ENCODE results near the gene EFNB1.

Gene EFNB1

DNA sequence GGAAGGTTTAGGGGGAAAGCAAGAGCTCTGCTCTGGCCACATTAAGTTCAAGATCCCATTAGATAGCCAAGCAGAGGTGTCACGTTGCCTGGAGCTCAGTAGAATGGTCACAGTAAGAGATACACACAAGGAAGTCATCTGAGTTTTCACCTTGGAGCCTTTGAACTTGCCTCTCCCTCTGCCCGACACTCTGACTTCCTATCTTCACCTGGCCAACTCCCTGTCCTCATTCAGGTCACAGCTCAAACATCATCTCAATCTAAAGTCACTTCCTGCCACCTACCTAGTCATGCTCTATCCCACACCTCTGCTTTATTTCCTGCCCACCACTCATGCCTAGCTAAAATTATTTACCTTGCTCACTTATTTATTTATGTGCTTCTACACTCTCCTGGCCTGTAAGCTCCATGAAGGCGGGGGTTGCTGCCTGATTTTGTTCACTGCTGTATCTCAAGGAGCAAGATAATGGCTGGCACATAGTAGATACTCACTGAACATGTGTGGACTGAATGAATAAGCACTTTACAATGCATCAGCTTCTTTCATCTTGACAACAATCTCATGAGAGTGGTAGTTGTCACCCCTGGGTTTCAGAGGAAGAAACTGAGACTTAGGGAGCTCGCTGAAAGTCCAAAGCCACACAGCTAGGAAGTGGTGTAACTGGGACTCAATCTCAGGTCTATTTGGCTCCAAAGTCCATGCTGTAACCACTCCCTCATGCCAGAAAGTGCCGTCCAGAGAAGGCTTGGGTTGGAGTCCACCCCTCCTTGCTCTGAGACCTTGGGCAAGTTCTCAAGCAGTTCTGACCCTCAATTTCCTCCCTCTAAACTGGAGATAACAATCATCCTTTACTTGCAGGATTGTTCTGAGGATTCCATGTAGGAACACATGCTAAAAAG, 40.3 kb downstream of the EFNB1 start:
- no peak for DNase-seq
- H3K9me3 ChIP-seq (ENCODE audit: control extremely low read depth in 1 of 5, control insufficient read depth in 4 of 5, insufficient read depth in 2 of 5, low read depth in 1 of 5, low read length in 4 of 5) = no peaks in the 10 kb centered on the region
- 72% methylated on average over 4 of the region's 5 CpGs for WGBS (ENCODE audit: insufficient coverage)
- H3K36me3 ChIP-seq (ENCODE audit: control insufficient read depth in 4 of 4, insufficient read depth in 4 of 4, low read length in 3 of 4) = no peaks in the 10 kb centered on the region
- peaks cover 0 to 9% (median 5%) of the 10 kb centered on the region in 4 experiments for H3K4me1 ChIP-seq (ENCODE audit: control extremely low read depth in 1 of 4, control insufficient read depth in 4 of 4, insufficient read depth in 4 of 4, low read length in 3 of 4)
- ChIA-PET CTCF (interaction anchor here (1.0 kb wide), 1 partner anchor 26 kb away, joined by 3 read pairs; no protein-coding TSS in a partner anchor), POLR2A (no interaction called here)
- no peak overlapping the region for H3K4me3 ChIP-seq (ENCODE audit: control insufficient read depth in 1 of 7, extremely low read depth in 1 of 7, insufficient read depth in 4 of 7, low read depth in 2 of 7, low read length in 6 of 7)
- peaks cover 0 to 7% (median 0%) of the 10 kb centered on the region in 5 experiments for H3K27me3 ChIP-seq (replicated peaks in 2 of 5; ENCODE audit: control insufficient read depth in 4 of 5, insufficient read depth in 5 of 5, low read length in 4 of 5)
- no peak overlapping the region for H3K27ac ChIP-seq (ENCODE audit: insufficient read depth in 1 of 2, low read depth in 1 of 2, low read length in 2 of 2, poor library complexity in 1 of 2, severe bottlenecking in 2 of 2)

DNA sequence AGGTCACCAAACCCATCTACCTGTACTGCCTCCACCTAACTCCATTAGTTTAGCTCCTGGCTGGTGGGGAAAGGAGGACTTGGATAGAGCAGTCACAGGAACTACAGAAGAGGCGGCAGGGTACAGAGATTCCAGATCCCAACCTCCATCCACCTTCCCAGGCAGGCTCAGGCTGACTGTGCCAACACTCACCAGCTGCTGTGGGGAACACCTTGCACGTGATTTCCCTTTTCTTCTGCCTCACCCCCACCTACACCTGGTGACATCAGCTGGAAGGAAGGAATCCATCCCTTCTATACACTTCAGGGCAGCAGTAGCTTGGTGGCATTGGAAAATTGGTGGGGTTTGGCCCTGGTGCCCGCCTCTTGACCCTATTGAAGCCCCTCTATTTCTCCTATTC, 41.5 kb downstream of the EFNB1 start:
- CTCF ChIA-PET = interaction anchor here (0.7 to 1.3 kb wide), 4 partner anchors 17 to 24 kb away, joined by 3 read pairs; no protein-coding TSS in a partner anchor

DNA sequence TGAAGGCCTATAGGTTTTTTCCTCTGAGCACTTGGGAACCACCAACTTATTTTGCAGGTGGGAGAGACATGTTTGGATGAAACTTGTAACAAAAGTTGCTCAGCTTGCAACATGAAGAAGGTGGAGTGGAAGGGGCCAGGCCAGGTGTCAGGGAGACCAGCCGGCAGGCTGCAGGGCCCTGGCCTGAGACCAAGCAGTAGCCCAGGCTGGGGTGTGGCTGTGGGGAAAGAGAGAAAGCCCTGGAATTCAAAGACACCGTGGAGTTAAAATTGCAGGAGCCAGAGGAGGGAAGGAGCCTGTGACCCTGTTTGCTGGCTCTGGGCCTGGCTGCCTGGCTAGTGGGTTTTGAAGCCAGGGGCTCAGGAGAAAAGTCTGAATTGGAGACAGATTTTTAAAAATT, 43.4 kb downstream of the EFNB1 start:
- H3K36me3 ChIP-seq (ENCODE audit: control insufficient read depth in 4 of 4, insufficient read depth in 4 of 4, low read length in 3 of 4) = no peaks in the 10 kb centered on the region
- ChIA-PET POLR2A (no interaction called here), CTCF (no interaction called here)
- H3K27me3 ChIP-seq (replicated peaks in 2 of 5; ENCODE audit: control insufficient read depth in 4 of 5, insufficient read depth in 5 of 5, low read length in 4 of 5) = peaks cover 0 to 12% (median 0%) of the 10 kb centered on the region in 5 experiments
- peaks cover 0 to 4% (median 3%) of the 10 kb centered on the region in 4 experiments for H3K4me1 ChIP-seq (ENCODE audit: control extremely low read depth in 1 of 4, control insufficient read depth in 4 of 4, insufficient read depth in 4 of 4, low read length in 3 of 4)
- H3K4me3 ChIP-seq (ENCODE audit: control insufficient read depth in 1 of 7, extremely low read depth in 1 of 7, insufficient read depth in 4 of 7, low read depth in 2 of 7, low read length in 6 of 7) = no peak overlapping the region
- DNase-seq = no peak
- 86% methylated on average over 2 of the region's 2 CpGs for WGBS (ENCODE audit: insufficient coverage)
- H3K9me3 ChIP-seq (ENCODE audit: control extremely low read depth in 1 of 5, control insufficient read depth in 4 of 5, insufficient read depth in 2 of 5, low read depth in 1 of 5, low read length in 4 of 5) = no peaks in the 10 kb centered on the region
- no peak overlapping the region for H3K27ac ChIP-seq (ENCODE audit: insufficient read depth in 1 of 2, low read depth in 1 of 2, low read length in 2 of 2, poor library complexity in 1 of 2, severe bottlenecking in 2 of 2)

More for the DNA sequence above, 41.5 kb downstream of the EFNB1 start:
- WGBS (ENCODE audit: insufficient coverage) = 76% methylated on average over 2 of the region's 3 CpGs
- POLR2A ChIA-PET = interaction anchor here (0.6 kb wide), 1 partner anchor 11 kb away, joined by 3 read pairs; no protein-coding TSS in a partner anchor
- Histone ChIP-seq H3K9me3 (ENCODE audit: control extremely low read depth in 1 of 5, control insufficient read depth in 4 of 5, insufficient read depth in 2 of 5, low read depth in 1 of 5, low read length in 4 of 5) (no peaks in the 10 kb centered on the region), H3K27me3 (replicated peaks in 2 of 5; ENCODE audit: control insufficient read depth in 4 of 5, insufficient read depth in 5 of 5, low read length in 4 of 5) (peaks cover 0 to 7% (median 0%) of the 10 kb centered on the region in 5 experiments), H3K27ac (ENCODE audit: insufficient read depth in 1 of 2, low read depth in 1 of 2, low read length in 2 of 2, poor library complexity in 1 of 2, severe bottlenecking in 2 of 2) (no peak overlapping the region), H3K4me3 (ENCODE audit: control insufficient read depth in 1 of 7, extremely low read depth in 1 of 7, insufficient read depth in 4 of 7, low read depth in 2 of 7, low read length in 6 of 7) (no peak overlapping the region), H3K36me3 (ENCODE audit: control insufficient read depth in 4 of 4, insufficient read depth in 4 of 4, low read length in 3 of 4) (no peaks in the 10 kb centered on the region), H3K4me1 (ENCODE audit: control extremely low read depth in 1 of 4, control insufficient read depth in 4 of 4, insufficient read depth in 4 of 4, low read length in 3 of 4) (peaks cover 0 to 6% (median 4%) of the 10 kb centered on the region in 4 experiments)
- DNase-seq = no peak

DNA sequence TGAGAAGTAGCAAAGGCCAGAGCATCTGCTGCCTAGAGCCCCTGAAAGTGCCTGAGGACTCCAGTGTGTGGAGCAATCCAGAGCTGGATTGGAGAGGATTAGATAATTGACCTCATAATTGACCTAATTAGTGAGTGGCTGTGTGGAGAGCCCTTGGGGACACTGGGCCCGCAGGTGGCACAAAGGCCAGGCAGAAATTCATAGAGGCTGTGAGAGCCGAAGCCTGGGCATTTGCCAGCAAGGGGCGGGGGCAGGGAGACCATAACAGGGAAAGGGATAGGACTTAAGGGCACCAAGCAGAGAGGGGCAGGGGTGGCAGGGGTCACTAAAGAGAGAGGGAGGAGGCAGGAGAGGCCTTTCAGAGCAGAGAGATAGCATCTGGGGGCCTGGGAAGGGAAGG, 45.3 kb downstream of the EFNB1 start:
- ChIA-PET POLR2A (no interaction called here), CTCF (no interaction called here)
- Histone ChIP-seq H3K4me1 (ENCODE audit: control extremely low read depth in 1 of 4, control insufficient read depth in 4 of 4, insufficient read depth in 4 of 4, low read length in 3 of 4) (peaks cover 0 to 3% (median 0%) of the 10 kb centered on the region in 4 experiments), H3K9me3 (ENCODE audit: control extremely low read depth in 1 of 5, control insufficient read depth in 4 of 5, insufficient read depth in 2 of 5, low read depth in 1 of 5, low read length in 4 of 5) (no peaks in the 10 kb centered on the region), H3K27ac (ENCODE audit: insufficient read depth in 1 of 2, low read depth in 1 of 2, low read length in 2 of 2, poor library complexity in 1 of 2, severe bottlenecking in 2 of 2) (no peak overlapping the region), H3K36me3 (ENCODE audit: control insufficient read depth in 4 of 4, insufficient read depth in 4 of 4, low read length in 3 of 4) (no peaks in the 10 kb centered on the region), H3K4me3 (ENCODE audit: control insufficient read depth in 1 of 7, extremely low read depth in 1 of 7, insufficient read depth in 4 of 7, low read depth in 2 of 7, low read length in 6 of 7) (no peak overlapping the region), H3K27me3 (replicated peaks in 2 of 5; ENCODE audit: control insufficient read depth in 4 of 5, insufficient read depth in 5 of 5, low read length in 4 of 5) (peaks cover 0 to 16% (median 0%) of the 10 kb centered on the region in 5 experiments)
- DNase-seq = no peak
- 89% methylated on average over 3 of the region's 3 CpGs for WGBS (ENCODE audit: insufficient coverage)

DNA sequence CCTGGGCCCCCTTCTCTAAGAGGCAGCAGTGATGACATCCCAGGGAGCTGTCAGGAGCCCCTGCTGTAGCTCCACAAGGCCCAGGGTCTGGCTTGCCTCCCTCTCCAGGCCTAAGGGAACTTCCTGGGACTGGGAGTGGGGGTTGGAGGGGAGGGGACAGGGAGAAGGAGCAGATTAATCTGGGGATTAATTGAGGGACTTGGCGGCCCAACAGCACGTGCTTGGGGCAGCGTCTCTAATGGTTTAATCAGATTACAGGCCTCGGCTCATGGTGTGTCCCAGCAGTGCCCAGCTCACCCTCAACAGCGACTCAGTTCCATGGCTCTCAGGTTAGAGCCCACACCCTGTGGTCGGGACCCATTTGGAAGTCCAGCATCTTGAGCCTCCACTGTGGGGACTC, 47.9 kb downstream of the EFNB1 start:
- Histone ChIP-seq H3K27me3 (replicated peaks in 2 of 5; ENCODE audit: control insufficient read depth in 4 of 5, insufficient read depth in 5 of 5, low read length in 4 of 5) (peaks cover 0 to 23% (median 0%) of the 10 kb centered on the region in 5 experiments), H3K36me3 (ENCODE audit: control insufficient read depth in 4 of 4, insufficient read depth in 4 of 4, low read length in 3 of 4) (no peaks in the 10 kb centered on the region), H3K4me1 (ENCODE audit: control extremely low read depth in 1 of 4, control insufficient read depth in 4 of 4, insufficient read depth in 4 of 4, low read length in 3 of 4) (peaks cover 0 to 3% (median 0%) of the 10 kb centered on the region in 4 experiments), H3K27ac (ENCODE audit: insufficient read depth in 1 of 2, low read depth in 1 of 2, low read length in 2 of 2, poor library complexity in 1 of 2, severe bottlenecking in 2 of 2) (no peak overlapping the region), H3K4me3 (ENCODE audit: control insufficient read depth in 1 of 7, extremely low read depth in 1 of 7, insufficient read depth in 4 of 7, low read depth in 2 of 7, low read length in 6 of 7) (no peak overlapping the region), H3K9me3 (ENCODE audit: control extremely low read depth in 1 of 5, control insufficient read depth in 4 of 5, insufficient read depth in 2 of 5, low read depth in 1 of 5, low read length in 4 of 5) (no peaks in the 10 kb centered on the region)
- ChIA-PET CTCF (no interaction called here), POLR2A (no interaction called here)
- 88% methylated on average over 6 of the region's 6 CpGs for WGBS (ENCODE audit: insufficient coverage)
- DNase-seq = no peak

DNA sequence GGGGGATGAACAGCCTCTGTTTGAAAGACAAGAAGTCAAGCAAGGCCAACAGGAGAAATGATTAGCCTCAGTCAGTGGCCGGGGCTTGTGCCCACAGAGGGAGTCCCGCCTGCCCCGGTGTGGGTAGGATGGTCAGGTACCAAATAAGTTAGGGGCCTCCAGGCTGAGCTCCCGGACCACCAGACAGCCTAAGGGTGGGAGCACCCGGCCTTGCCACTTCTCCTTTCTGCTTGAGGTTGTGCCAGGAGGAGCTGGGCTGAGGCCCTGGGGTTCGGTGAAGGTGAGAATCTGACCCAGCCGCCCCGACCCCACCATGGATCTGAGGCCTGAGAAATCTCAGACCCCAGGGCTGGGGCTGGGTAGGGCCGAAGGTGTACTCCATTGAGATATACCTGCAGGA, 48.8 kb downstream of the EFNB1 start:
- Histone ChIP-seq H3K36me3 (ENCODE audit: control insufficient read depth in 4 of 4, insufficient read depth in 4 of 4, low read length in 3 of 4) (no peaks in the 10 kb centered on the region), H3K4me1 (ENCODE audit: control extremely low read depth in 1 of 4, control insufficient read depth in 4 of 4, insufficient read depth in 4 of 4, low read length in 3 of 4) (peaks cover 0 to 3% (median 0%) of the 10 kb centered on the region in 4 experiments), H3K27ac (ENCODE audit: insufficient read depth in 1 of 2, low read depth in 1 of 2, low read length in 2 of 2, poor library complexity in 1 of 2, severe bottlenecking in 2 of 2) (no peak overlapping the region), H3K4me3 (ENCODE audit: control insufficient read depth in 1 of 7, extremely low read depth in 1 of 7, insufficient read depth in 4 of 7, low read depth in 2 of 7, low read length in 6 of 7) (no peak overlapping the region), H3K27me3 (replicated peaks in 2 of 5; ENCODE audit: control insufficient read depth in 4 of 5, insufficient read depth in 5 of 5, low read length in 4 of 5) (peaks cover 0 to 22% (median 0%) of the 10 kb centered on the region in 5 experiments), H3K9me3 (ENCODE audit: control extremely low read depth in 1 of 5, control insufficient read depth in 4 of 5, insufficient read depth in 2 of 5, low read depth in 1 of 5, low read length in 4 of 5) (no peaks in the 10 kb centered on the region)
- 59% methylated on average over 9 of the region's 9 CpGs for WGBS (ENCODE audit: insufficient coverage)
- peak in 2 of 3 donors; percentile 12 to 23 for DNase-seq
- CTCF ChIA-PET = no interaction called here
- POLR2A ChIA-PET = interaction anchor here (0.5 kb wide), 1 partner anchor 17 kb away, joined by 3 read pairs; no protein-coding TSS in a partner anchor

All from common myeloid progenitor, CD34-positive (primary cell).